Measurements from ENCODE around the gene TMC4.
A peak's percentile ranks its signal among the peaks of the same experiment; 100 is the strongest.

Gene TMC4

GRCh38 chr19:54189145-54189734, 16.3 kb upstream of the TMC4 start, which contains the start of gene MBOAT7:
Gene MBOAT7 (minus strand): TSS chr19:54189580. CDS start chr19:54188508, 1,072 bp downstream.
- no peak within 1 kb of the TSS for H2BK120ac ChIP-seq (ENCODE audit: low read depth, low read length)
- peak within 1 kb of the TSS; percentile 42 for H4K8ac ChIP-seq (ENCODE audit: low read depth, low read length)
- peak within 1 kb of the TSS; percentile 86 for H3K4ac ChIP-seq (ENCODE audit: low read depth, low read length)
- no peak for DNase-seq
- H3K79me1 ChIP-seq (ENCODE audit: low read length), result peaks cover 30% of the 10 kb centered on the region
- H3K9ac ChIP-seq (ENCODE audit: low read length), result peak within 1 kb of the TSS; percentile 92
- peak within 1 kb of the TSS; percentile 85 for H3K18ac ChIP-seq (ENCODE audit: low read length)
- H3K27ac ChIP-seq (ENCODE audit: low read depth, low read length), result peak within 1 kb of the TSS; percentile 96
- peak within 1 kb of the TSS; percentile 24 for H3K23ac ChIP-seq (ENCODE audit: low read length)
- H3K4me3 ChIP-seq (ENCODE audit: low read length), result peak within 1 kb of the TSS; percentile 61
- no peak within 1 kb of the TSS for H2BK15ac ChIP-seq (replicated peaks; ENCODE audit: low read depth)
- no CpG with 5 or more reads among the region's 64 CpGs for WGBS (ENCODE audit: extremely low coverage, insufficient coverage, low lambda C conversion rate)
- H3K4me1 ChIP-seq (ENCODE audit: control insufficient read depth, low read depth, low read length), result peaks cover 3% of the 10 kb centered on the region
- H3K79me2 ChIP-seq (ENCODE audit: control insufficient read depth, insufficient read depth, low read length), result peaks cover 25% of the 10 kb centered on the region
- no peaks in the 10 kb centered on the region for H3K27me3 ChIP-seq (ENCODE audit: insufficient read depth, low read length, poor library complexity)
- peaks cover 8% of the 10 kb centered on the region for H3K36me3 ChIP-seq (ENCODE audit: control insufficient read depth, insufficient read depth, low read length)
- no peak within 1 kb of the TSS for H2AK5ac ChIP-seq (ENCODE audit: low read length)
- peak within 1 kb of the TSS; percentile 90 for H3K4me2 ChIP-seq (ENCODE audit: low read length)
- H3K56ac ChIP-seq (ENCODE audit: low read length), result peak within 1 kb of the TSS; percentile 98
- H4K5ac ChIP-seq (ENCODE audit: low read length), result no peak within 1 kb of the TSS
- peak within 1 kb of the TSS; percentile 92 for H2BK5ac ChIP-seq (ENCODE audit: low read length)

- Histone ChIP-seq H3K27me3 (ENCODE audit: insufficient read depth, low read length, poor library complexity) (no peaks in the 10 kb centered on the region), H3K79me2 (ENCODE audit: control insufficient read depth, insufficient read depth, low read length) (peaks cover 25% of the 10 kb centered on the region)
- peak; percentile 62 for DNase-seq
These were observed 15.4 kb upstream of the TMC4 start for GRCh38 chr19:54188215-54188871.

GRCh38 chr19:54186934-54187381, 14.0 kb upstream of the TMC4 start:
- Histone ChIP-seq H3K23ac (ENCODE audit: low read length) (no peak overlapping the region), H2BK15ac (replicated peaks; ENCODE audit: low read depth) (no peak overlapping the region), H4K8ac (ENCODE audit: low read depth, low read length) (no peak overlapping the region), H2AK5ac (ENCODE audit: low read length) (no peak overlapping the region), H3K27ac (ENCODE audit: low read depth, low read length) (no peak overlapping the region), H4K5ac (ENCODE audit: low read length) (no peak overlapping the region), H3K4me1 (ENCODE audit: control insufficient read depth, low read depth, low read length) (peaks cover under 1% of the 10 kb centered on the region), H3K79me1 (ENCODE audit: low read length) (peaks cover 17% of the 10 kb centered on the region), H3K4me3 (ENCODE audit: low read length) (no peak overlapping the region), H3K27me3 (ENCODE audit: insufficient read depth, low read length, poor library complexity) (no peaks in the 10 kb centered on the region), H2BK5ac (ENCODE audit: low read length) (no peak overlapping the region), H2BK120ac (ENCODE audit: low read depth, low read length) (no peak overlapping the region), H3K4ac (ENCODE audit: low read depth, low read length) (no peak overlapping the region), H3K4me2 (ENCODE audit: low read length) (no peak overlapping the region), H3K18ac (ENCODE audit: low read length) (no peak overlapping the region), H3K36me3 (ENCODE audit: control insufficient read depth, insufficient read depth, low read length) (peaks cover 4% of the 10 kb centered on the region), H3K56ac (ENCODE audit: low read length) (peak overlapping the region; percentile 67), H3K9ac (ENCODE audit: low read length) (peak overlapping the region; percentile 33), H3K79me2 (ENCODE audit: control insufficient read depth, insufficient read depth, low read length) (peaks cover 15% of the 10 kb centered on the region)
- DNase-seq, result no peak
- WGBS (ENCODE audit: extremely low coverage, insufficient coverage, low lambda C conversion rate), result no CpG with 5 or more reads among the region's 11 CpGs

More at GRCh38 chr19:54188215-54188871, 15.4 kb upstream of the TMC4 start:
- Histone ChIP-seq H3K4ac (ENCODE audit: low read depth, low read length) (peak overlapping the region; percentile 86), H3K4me3 (ENCODE audit: low read length) (peak overlapping the region; percentile 52), H3K36me3 (ENCODE audit: control insufficient read depth, insufficient read depth, low read length) (peaks cover 6% of the 10 kb centered on the region), H3K4me1 (ENCODE audit: control insufficient read depth, low read depth, low read length) (peaks cover 3% of the 10 kb centered on the region), H3K27ac (ENCODE audit: low read depth, low read length) (peak overlapping the region; percentile 96), H3K23ac (ENCODE audit: low read length) (no peak overlapping the region), H3K4me2 (ENCODE audit: low read length) (peak overlapping the region; percentile 90), H2AK5ac (ENCODE audit: low read length) (no peak overlapping the region), H2BK120ac (ENCODE audit: low read depth, low read length) (no peak overlapping the region), H2BK15ac (replicated peaks; ENCODE audit: low read depth) (no peak overlapping the region), H3K56ac (ENCODE audit: low read length) (peak overlapping the region; percentile 87), H4K5ac (ENCODE audit: low read length) (no peak overlapping the region), H2BK5ac (ENCODE audit: low read length) (no peak overlapping the region), H3K79me1 (ENCODE audit: low read length) (peaks cover 27% of the 10 kb centered on the region), H3K9ac (ENCODE audit: low read length) (peak overlapping the region; percentile 80), H3K18ac (ENCODE audit: low read length) (peak overlapping the region; percentile 85), H4K8ac (ENCODE audit: low read depth, low read length) (no peak overlapping the region)
- WGBS (ENCODE audit: extremely low coverage, insufficient coverage, low lambda C conversion rate), result no CpG with 5 or more reads among the region's 12 CpGs

GRCh38 chr19:54186351-54186750, 13.4 kb upstream of the TMC4 start:
- Histone ChIP-seq H3K23ac (ENCODE audit: low read length) (no peak overlapping the region), H3K4me3 (ENCODE audit: low read length) (no peak overlapping the region), H3K18ac (ENCODE audit: low read length) (no peak overlapping the region), H3K27ac (ENCODE audit: low read depth, low read length) (no peak overlapping the region), H3K9ac (ENCODE audit: low read length) (no peak overlapping the region), H3K79me1 (ENCODE audit: low read length) (peaks cover 17% of the 10 kb centered on the region), H3K4me2 (ENCODE audit: low read length) (no peak overlapping the region), H3K79me2 (ENCODE audit: control insufficient read depth, insufficient read depth, low read length) (peaks cover 13% of the 10 kb centered on the region), H3K4ac (ENCODE audit: low read depth, low read length) (no peak overlapping the region), H3K27me3 (ENCODE audit: insufficient read depth, low read length, poor library complexity) (no peaks in the 10 kb centered on the region), H4K8ac (ENCODE audit: low read depth, low read length) (no peak overlapping the region), H4K5ac (ENCODE audit: low read length) (no peak overlapping the region), H2BK120ac (ENCODE audit: low read depth, low read length) (no peak overlapping the region), H3K56ac (ENCODE audit: low read length) (no peak overlapping the region), H2BK5ac (ENCODE audit: low read length) (no peak overlapping the region), H3K4me1 (ENCODE audit: control insufficient read depth, low read depth, low read length) (no peaks in the 10 kb centered on the region), H3K36me3 (ENCODE audit: control insufficient read depth, insufficient read depth, low read length) (peaks cover 4% of the 10 kb centered on the region), H2AK5ac (ENCODE audit: low read length) (no peak overlapping the region), H2BK15ac (replicated peaks; ENCODE audit: low read depth) (no peak overlapping the region)
- no peak for DNase-seq
- WGBS (ENCODE audit: extremely low coverage, insufficient coverage, low lambda C conversion rate), result no CpG with 5 or more reads among the region's 8 CpGs

- Histone ChIP-seq H3K27ac (ENCODE audit: low read depth, low read length) (no peak overlapping the region), H3K56ac (ENCODE audit: low read length) (no peak overlapping the region), H3K9ac (ENCODE audit: low read length) (no peak overlapping the region), H3K79me1 (ENCODE audit: low read length) (peaks cover 17% of the 10 kb centered on the region), H2BK5ac (ENCODE audit: low read length) (no peak overlapping the region), H2BK120ac (ENCODE audit: low read depth, low read length) (no peak overlapping the region), H3K23ac (ENCODE audit: low read length) (no peak overlapping the region), H4K8ac (ENCODE audit: low read depth, low read length) (no peak overlapping the region), H3K4ac (ENCODE audit: low read depth, low read length) (no peak overlapping the region), H3K18ac (ENCODE audit: low read length) (no peak overlapping the region), H3K79me2 (ENCODE audit: control insufficient read depth, insufficient read depth, low read length) (peaks cover 10% of the 10 kb centered on the region), H2AK5ac (ENCODE audit: low read length) (no peak overlapping the region), H3K4me3 (ENCODE audit: low read length) (no peak overlapping the region), H3K4me2 (ENCODE audit: low read length) (no peak overlapping the region), H2BK15ac (replicated peaks; ENCODE audit: low read depth) (no peak overlapping the region), H4K5ac (ENCODE audit: low read length) (no peak overlapping the region), H3K4me1 (ENCODE audit: control insufficient read depth, low read depth, low read length) (no peaks in the 10 kb centered on the region), H3K27me3 (ENCODE audit: insufficient read depth, low read length, poor library complexity) (no peaks in the 10 kb centered on the region), H3K36me3 (ENCODE audit: control insufficient read depth, insufficient read depth, low read length) (peaks cover 4% of the 10 kb centered on the region)
- WGBS (ENCODE audit: extremely low coverage, insufficient coverage, low lambda C conversion rate), result no CpG with 5 or more reads among the region's 11 CpGs
- DNase-seq, result no peak
These were observed 10.5 kb upstream of the TMC4 start for GRCh38 chr19:54183431-54183830.
